Upper lobe of left lung (tissue), 6 donors: ENCODE results near the gene HIBCH. TPM values are rescaled to one million over a fixed set of nuclear protein-coding genes. Genes with fewer than 3 reads are reported as not detected.
A peak's percentile ranks its signal among the peaks of the same experiment; 100 is the strongest.

Source experiments
- ATAC-seq, 2 donors: fragments of 200-7000 bp; cut with Tn5 transposase; one replicate each; pipeline ENCODE4 v1.9.1; 2022; ENCODE audit warnings: mild to moderate bottlenecking in 2 of 2, moderate library complexity in 2 of 2; ENCODE audit not compliant: low FRiP score in 2 of 2
- DNase-seq, 2 donors: peaks; one replicate each; pipeline ENCODE4 v3.0.0-alpha.2; 2019 to 2020
- H3K27ac ChIP-seq, 4 donors: fragments of 200-600 bp; sonication (generic); one replicate each; pipeline ENCODE4 v1.5.1; 2016 to 2019
- H3K27me3 ChIP-seq, 4 donors: fragments of 200-600 bp; sonication (generic); one replicate each; pipeline ENCODE4 v1.5.1; 2017 to 2019
- H3K36me3 ChIP-seq, 4 donors: fragments of 200-600 bp; sonication (generic); one replicate each; pipeline ENCODE4 v1.5.1; 2016 to 2019
- H3K4me1 ChIP-seq, 4 donors: fragments of 200-600 bp; sonication (generic); one replicate each; pipeline ENCODE4 v1.5.1; 2018 to 2019
- H3K4me3 ChIP-seq, 4 donors: fragments of 200-600 bp; sonication (generic); one replicate each; pipeline ENCODE4 v1.5.1; 2017 to 2019; ENCODE audit warnings: mild to moderate bottlenecking in 2 of 4, moderate library complexity in 1 of 4
- H3K9me3 ChIP-seq, 4 donors: fragments of 200-600 bp; sonication (generic); one replicate each; pipeline ENCODE4 v1.5.1; 2018 to 2019
- CTCF ChIP-seq, 6 experiments: fragments of 450-650 bp in 4 of 6; fragments of 200-600 bp in 2 of 6; sonication (generic) in 2 of 6; IDR thresholded peaks; one replicate each; pipeline ENCODE4 v1.5.1; 2016 to 2019; ENCODE audit warnings: antibody characterized with exemption in 6 of 6
- EP300 ChIP-seq, 4 donors: sonication (generic); formaldehyde crosslinking; IDR thresholded peaks; one replicate each; pipeline ENCODE4 v1.5.1; 2017; ENCODE audit warnings: antibody characterized with exemption in 4 of 4, control low read depth in 2 of 4
- POLR2A ChIP-seq, 4 donors: fragments of 450-650 bp; IDR thresholded peaks; one replicate each; pipeline ENCODE4 v1.5.1; 2016 to 2017; ENCODE audit warnings: antibody characterized with exemption in 4 of 4, mild to moderate bottlenecking in 2 of 4
- POLR2AphosphoS5 ChIP-seq, 2 donors: sonication (generic); formaldehyde crosslinking; IDR thresholded peaks; one replicate each; pipeline ENCODE4 v1.5.1; 2017; ENCODE audit warnings: antibody characterized with exemption in 2 of 2
- WGBS, 2 donors: methylation state at CpG; one replicate each; pipeline ENCODE4 v1.1.5; 2017 to 2018; 5-methylcytosine and 5-hydroxymethylcytosine counted together
- total RNA-seq, 6 donors: library from RNA; depleted of rRNA in 4 of 6; stranded (reverse); fragments of >200 nt in 4 of 6; gene quantifications; one replicate each; pipeline versions ENCODE4 v1.1.0 to v1.2.1, GENCODE V29; 2016 to 2021
- donor health status: DM: no; HTN: no; CAD: no; lungs with moderate emphysema.
- donor health status: DM: no; HTN: yes; CAD: no; lungs with severe emphysema.

Gene HIBCH
- total RNA-seq, 6 donors from 2014 or later: 10.1 to 24.2 (median 14.7) TPM

GRCh38 chr2:190334479-190335224, 15.0 kb upstream of the HIBCH start:
- Histone ChIP-seq H3K27ac (peak overlapping the region in 3 of 4 donors; percentile 43 to 78 (median 60)), H3K27me3 (no peaks in the 10 kb centered on the region), H3K4me1 (peaks cover 0 to 4% (median 2%) of the 10 kb centered on the region in 4 donors), H3K9me3 (no peaks in the 10 kb centered on the region), H3K4me3 (peak overlapping the region in 2 of 4 donors; percentile 18 to 20), H3K36me3 (no peaks in the 10 kb centered on the region)
- no peak for DNase-seq
- TF ChIP-seq POLR2A (IDR thresholded peaks at IDR 0.05) (no peak), CTCF (IDR thresholded peaks at IDR 0.05) (no peak), EP300 (IDR thresholded peaks at IDR 0.05) (peak in 1 of 4 donors; percentile 32), POLR2AphosphoS5 (IDR thresholded peaks at IDR 0.05) (peak in 1 of 2 donors; percentile 41)
- WGBS, 2 donors: 55 to 64% methylated on average over 8 of the region's 8 CpGs
- no peak for ATAC-seq

- no peak overlapping the region for H3K4me3 ChIP-seq
- DNase-seq: no peak
- H3K9me3 ChIP-seq: no peaks in the 10 kb centered on the region
- ATAC-seq: no peak
- peaks cover 0 to 4% (median 2%) of the 10 kb centered on the region in 4 donors for H3K4me1 ChIP-seq
- no peaks in the 10 kb centered on the region for H3K36me3 ChIP-seq
- H3K27me3 ChIP-seq: no peaks in the 10 kb centered on the region
- TF ChIP-seq POLR2A (IDR thresholded peaks at IDR 0.05) (no peak), EP300 (IDR thresholded peaks at IDR 0.05) (no peak), POLR2AphosphoS5 (IDR thresholded peaks at IDR 0.05) (no peak), CTCF (IDR thresholded peaks at IDR 0.05) (no peak)
- WGBS, 2 donors: 65 to 78% methylated on average over 2 of the region's 2 CpGs
- H3K27ac ChIP-seq: peak overlapping the region in 3 of 4 donors; percentile 43 to 78 (median 60)
These were observed 14.3 kb upstream of the HIBCH start for GRCh38 chr2:190333928-190334327.

- Histone ChIP-seq H3K9me3 (no peaks in the 10 kb centered on the region), H3K27ac (peak overlapping the region in 2 of 4 donors; percentile 60 to 78), H3K4me3 (no peak overlapping the region), H3K4me1 (peaks cover 0 to 4% (median 2%) of the 10 kb centered on the region in 4 donors), H3K27me3 (no peaks in the 10 kb centered on the region), H3K36me3 (no peaks in the 10 kb centered on the region)
- no peak for ATAC-seq
- 66 to 72% methylated on average over 8 of the region's 8 CpGs for WGBS, 2 donors
- TF ChIP-seq CTCF (IDR thresholded peaks at IDR 0.05) (no peak), EP300 (IDR thresholded peaks at IDR 0.05) (no peak), POLR2AphosphoS5 (IDR thresholded peaks at IDR 0.05) (no peak), POLR2A (IDR thresholded peaks at IDR 0.05) (no peak)
- DNase-seq: no peak
These were observed 13.8 kb upstream of the HIBCH start for GRCh38 chr2:190333395-190333794.

- Histone ChIP-seq H3K9me3 (no peaks in the 10 kb centered on the region), H3K4me1 (no peaks in the 10 kb centered on the region), H3K36me3 (no peaks in the 10 kb centered on the region), H3K4me3 (no peak overlapping the region), H3K27ac (no peak overlapping the region), H3K27me3 (no peaks in the 10 kb centered on the region)
- 80 to 82% methylated on average over 3 of the region's 3 CpGs for WGBS, 2 donors
- no peak for DNase-seq
- TF ChIP-seq POLR2A (IDR thresholded peaks at IDR 0.05) (no peak), POLR2AphosphoS5 (IDR thresholded peaks at IDR 0.05) (no peak), CTCF (IDR thresholded peaks at IDR 0.05) (peak in 1 of 6 experiments; percentile 30)
- no peak for ATAC-seq
These were observed 9.0 kb upstream of the HIBCH start for GRCh38 chr2:190328573-190329147.
